Measurements from ENCODE around the gene EEF2.
"Not testable (repeated sequence)": the region's sequence is repeated elsewhere in the genome, so short reads cannot be mapped to it uniquely, and the experiment has no call there.

EEF2 gene

GRCh38 chr19:4010808-4011110, 25.5 kb upstream of the EEF2 start:
- ChIA-PET CTCF (no interaction called here), POLR2A (no interaction called here)
- DNase-seq (ENCODE audit: extremely low spot score): no peak

GRCh38 chr19:4009990-4010807, 24.9 kb upstream of the EEF2 start:
- TF ChIP-seq CTCF (IDR thresholded peaks at IDR 0.05; ENCODE audit: control extremely low read depth, extremely low read depth, low read depth, missing control alignments): no peak
- POLR2A ChIA-PET: no interaction called here
- CTCF ChIA-PET: no interaction called here
- DNase-seq (ENCODE audit: extremely low spot score): no peak

More at GRCh38 chr19:4010808-4011110, 25.5 kb upstream of the EEF2 start:
- no peak for TF ChIP-seq CTCF (IDR thresholded peaks at IDR 0.05; ENCODE audit: control extremely low read depth, extremely low read depth, low read depth, missing control alignments)

- no peak for TF ChIP-seq CTCF (IDR thresholded peaks at IDR 0.05; ENCODE audit: control extremely low read depth, extremely low read depth, low read depth, missing control alignments)
- DNase-seq (ENCODE audit: extremely low spot score): no peak
- ChIA-PET CTCF (interaction anchor here (1.0 to 3.9 kb wide), 6 partner anchors 13 to 132 kb away, joined by 4 to 17 read pairs (median 4); partner anchors contain the start of gene EEF2), POLR2A (interaction anchor here (0.5 to 1.2 kb wide), 6 partner anchors 11 to 335 kb away, joined by 3 to 4 read pairs (median 3); partner anchors contain the start of gene MPND)
Measured at GRCh38 chr19:4007836-4008539, 22.7 kb upstream of the EEF2 start.

- no peak for TF ChIP-seq CTCF (IDR thresholded peaks at IDR 0.05; ENCODE audit: control extremely low read depth, extremely low read depth, low read depth, missing control alignments)
- DNase-seq (ENCODE audit: extremely low spot score): peak; percentile 100
- CTCF ChIA-PET: interaction anchor here (0.9 to 3.9 kb wide), 8 partner anchors 12 to 133 kb away, joined by 3 to 17 read pairs (median 4); partner anchors contain the start of gene EEF2
- POLR2A ChIA-PET: interaction anchor here (0.6 to 1.2 kb wide), 5 partner anchors 10 to 102 kb away, joined by 3 to 4 read pairs (median 3); no protein-coding TSS in a partner anchor
Measured at GRCh38 chr19:4007021-4007835, 22.0 kb upstream of the EEF2 start, which contains the start of gene PIAS4. TSS of gene PIAS4 (plus strand) at chr19:4007736. CDS start at chr19:4007761, 25 bp downstream.

GRCh38 chr19:4005436-4005835, 20.2 kb upstream of the EEF2 start:
- ChIA-PET POLR2A (interaction anchor here (0.6 to 0.7 kb wide), 2 partner anchors 14 to 375 kb away, joined by 3 read pairs; no protein-coding TSS in a partner anchor), CTCF (interaction anchor here (1.3 to 3.9 kb wide), 2 partner anchors 18 to 20 kb away, joined by 3 to 17 read pairs; partner anchors contain the start of gene EEF2)
- not testable (repeated sequence) for DNase-seq (ENCODE audit: extremely low spot score)

GRCh38 chr19:4000798-4001197, 15.5 kb upstream of the EEF2 start:
- CTCF ChIA-PET: interaction anchor here (0.9 to 2.8 kb wide), 3 partner anchors 10 to 139 kb away, joined by 4 to 11 read pairs (median 5); no protein-coding TSS in a partner anchor
- DNase-seq (ENCODE audit: extremely low spot score); POLR2A ChIA-PET: not testable (repeated sequence)

GRCh38 chr19:3998667-3999412, 13.6 kb upstream of the EEF2 start:
- DNase-seq (ENCODE audit: extremely low spot score); POLR2A ChIA-PET: not testable (repeated sequence)
- CTCF ChIA-PET: interaction anchor here (1.3 kb wide), 1 partner anchor 141 kb away, joined by 3 read pairs; no protein-coding TSS in a partner anchor
